Measurements from ENCODE around the gene RGPD4.
A peak's percentile ranks its signal among the peaks of the same experiment; 100 is the strongest.
"Not testable (repeated sequence)": the region's sequence is repeated elsewhere in the genome, so short reads cannot be mapped to it uniquely, and the experiment has no call there.

RGPD4 gene

GRCh38 chr2:107916696-107917370, 90.1 kb downstream of the RGPD4 start:
- H3K36me3 ChIP-seq (ENCODE audit: control insufficient read depth in 4 of 4, insufficient read depth in 4 of 4, low read length in 3 of 4); H3K27ac ChIP-seq (ENCODE audit: insufficient read depth in 1 of 2, low read depth in 1 of 2, low read length in 2 of 2, poor library complexity in 1 of 2, severe bottlenecking in 2 of 2); CTCF ChIA-PET; H3K9me3 ChIP-seq (ENCODE audit: control extremely low read depth in 1 of 5, control insufficient read depth in 4 of 5, insufficient read depth in 2 of 5, low read depth in 1 of 5, low read length in 4 of 5); H3K27me3 ChIP-seq (replicated peaks in 2 of 5; ENCODE audit: control insufficient read depth in 4 of 5, insufficient read depth in 5 of 5, low read length in 4 of 5); H3K4me3 ChIP-seq (ENCODE audit: control insufficient read depth in 1 of 7, extremely low read depth in 1 of 7, insufficient read depth in 4 of 7, low read depth in 2 of 7, low read length in 6 of 7); POLR2A ChIA-PET; DNase-seq; H3K4me1 ChIP-seq (ENCODE audit: control extremely low read depth in 1 of 4, control insufficient read depth in 4 of 4, insufficient read depth in 4 of 4, low read length in 3 of 4): not testable (repeated sequence)
- no CpG with 5 or more reads among the region's 1 CpG for WGBS (ENCODE audit: insufficient coverage)

GRCh38 chr2:107927034-107927534, 100.4 kb downstream of the RGPD4 start:
- no peak for DNase-seq
- WGBS (ENCODE audit: insufficient coverage) = 83% methylated on average over 2 of the region's 3 CpGs
- ChIA-PET CTCF (interaction anchor here (1.6 kb wide), 1 partner anchor 9 kb away, joined by 6 read pairs; no protein-coding TSS in a partner anchor), POLR2A (no interaction called here)
- H3K27ac ChIP-seq (ENCODE audit: insufficient read depth in 1 of 2, low read depth in 1 of 2, low read length in 2 of 2, poor library complexity in 1 of 2, severe bottlenecking in 2 of 2) = no peak overlapping the region
- H3K36me3 ChIP-seq (ENCODE audit: control insufficient read depth in 4 of 4, insufficient read depth in 4 of 4, low read length in 3 of 4) = no peaks in the 10 kb centered on the region
- peaks cover 0 to 3% (median 0%) of the 10 kb centered on the region in 5 experiments for H3K27me3 ChIP-seq (replicated peaks in 2 of 5; ENCODE audit: control insufficient read depth in 4 of 5, insufficient read depth in 5 of 5, low read length in 4 of 5)
- no peaks in the 10 kb centered on the region for H3K9me3 ChIP-seq (ENCODE audit: control extremely low read depth in 1 of 5, control insufficient read depth in 4 of 5, insufficient read depth in 2 of 5, low read depth in 1 of 5, low read length in 4 of 5)
- no peaks in the 10 kb centered on the region for H3K4me1 ChIP-seq (ENCODE audit: control extremely low read depth in 1 of 4, control insufficient read depth in 4 of 4, insufficient read depth in 4 of 4, low read length in 3 of 4)
- no peak overlapping the region for H3K4me3 ChIP-seq (ENCODE audit: control insufficient read depth in 1 of 7, extremely low read depth in 1 of 7, insufficient read depth in 4 of 7, low read depth in 2 of 7, low read length in 6 of 7)

DNA sequence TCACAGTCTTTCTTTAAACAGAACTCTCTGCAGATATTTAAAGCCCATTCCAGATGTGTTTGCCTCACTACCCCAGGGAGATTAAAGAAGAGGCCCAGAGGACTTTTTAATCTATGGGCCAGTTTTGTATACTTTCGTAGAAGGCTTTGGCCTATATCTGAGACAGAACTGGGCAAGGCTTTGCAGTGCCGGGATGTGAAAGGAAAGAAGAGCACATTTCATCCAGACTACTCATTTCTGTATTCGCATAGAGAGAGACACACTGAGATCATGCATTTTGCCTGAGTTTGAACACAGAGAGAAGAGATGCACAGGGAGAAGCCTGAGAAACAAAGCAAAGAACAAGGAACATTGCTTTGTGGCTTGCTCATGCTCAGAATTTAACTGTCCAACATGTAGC, 104.7 kb downstream of the RGPD4 start:
- ChIA-PET CTCF (no interaction called here), POLR2A (no interaction called here)
- H3K4me1 ChIP-seq (ENCODE audit: control extremely low read depth in 1 of 4, control insufficient read depth in 4 of 4, insufficient read depth in 4 of 4, low read length in 3 of 4) = no peaks in the 10 kb centered on the region
- H3K27ac ChIP-seq (ENCODE audit: insufficient read depth in 1 of 2, low read depth in 1 of 2, low read length in 2 of 2, poor library complexity in 1 of 2, severe bottlenecking in 2 of 2) = no peak overlapping the region
- no peaks in the 10 kb centered on the region for H3K9me3 ChIP-seq (ENCODE audit: control extremely low read depth in 1 of 5, control insufficient read depth in 4 of 5, insufficient read depth in 2 of 5, low read depth in 1 of 5, low read length in 4 of 5)
- no peak overlapping the region for H3K4me3 ChIP-seq (ENCODE audit: control insufficient read depth in 1 of 7, extremely low read depth in 1 of 7, insufficient read depth in 4 of 7, low read depth in 2 of 7, low read length in 6 of 7)
- no peaks in the 10 kb centered on the region for H3K27me3 ChIP-seq (replicated peaks in 2 of 5; ENCODE audit: control insufficient read depth in 4 of 5, insufficient read depth in 5 of 5, low read length in 4 of 5)
- no peak for DNase-seq
- WGBS (ENCODE audit: insufficient coverage) = 100% methylated on average over 2 of the region's 3 CpGs
- no peaks in the 10 kb centered on the region for H3K36me3 ChIP-seq (ENCODE audit: control insufficient read depth in 4 of 4, insufficient read depth in 4 of 4, low read length in 3 of 4)

DNA sequence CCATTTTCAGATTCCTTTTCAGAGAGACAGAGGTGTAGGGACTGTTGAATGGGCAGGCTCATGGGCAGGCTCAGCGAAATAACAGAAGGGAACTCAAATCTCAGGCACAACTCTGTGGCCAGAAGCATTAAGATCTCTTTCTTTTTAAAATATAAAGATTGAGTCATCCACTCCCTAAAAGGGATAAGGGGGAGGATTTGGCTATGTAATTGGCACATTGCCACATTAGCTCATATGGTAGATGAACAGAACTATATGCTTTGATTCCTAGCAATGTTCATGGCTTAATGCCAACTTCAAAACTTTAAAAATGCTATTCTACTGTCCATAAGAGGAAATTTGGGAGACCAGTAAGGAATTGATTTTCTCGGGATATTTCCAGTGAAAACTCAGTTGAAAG, 105.8 kb downstream of the RGPD4 start:
- Histone ChIP-seq H3K4me3 (ENCODE audit: control insufficient read depth in 1 of 7, extremely low read depth in 1 of 7, insufficient read depth in 4 of 7, low read depth in 2 of 7, low read length in 6 of 7) (no peak overlapping the region), H3K36me3 (ENCODE audit: control insufficient read depth in 4 of 4, insufficient read depth in 4 of 4, low read length in 3 of 4) (no peaks in the 10 kb centered on the region), H3K27ac (ENCODE audit: insufficient read depth in 1 of 2, low read depth in 1 of 2, low read length in 2 of 2, poor library complexity in 1 of 2, severe bottlenecking in 2 of 2) (no peak overlapping the region), H3K4me1 (ENCODE audit: control extremely low read depth in 1 of 4, control insufficient read depth in 4 of 4, insufficient read depth in 4 of 4, low read length in 3 of 4) (no peaks in the 10 kb centered on the region), H3K9me3 (ENCODE audit: control extremely low read depth in 1 of 5, control insufficient read depth in 4 of 5, insufficient read depth in 2 of 5, low read depth in 1 of 5, low read length in 4 of 5) (no peaks in the 10 kb centered on the region), H3K27me3 (replicated peaks in 2 of 5; ENCODE audit: control insufficient read depth in 4 of 5, insufficient read depth in 5 of 5, low read length in 4 of 5) (no peaks in the 10 kb centered on the region)
- WGBS (ENCODE audit: insufficient coverage) = no CpG with 5 or more reads among the region's 2 CpGs
- CTCF ChIA-PET = no interaction called here
- DNase-seq = peak in 1 of 3 donors; percentile 6
- POLR2A ChIA-PET = no interaction called here

GRCh38 chr2:107932979-107933378, 106.3 kb downstream of the RGPD4 start:
- peak in 2 of 3 donors; percentile 32 to 34 for DNase-seq
- POLR2A ChIA-PET = no interaction called here
- Histone ChIP-seq H3K27me3 (replicated peaks in 2 of 5; ENCODE audit: control insufficient read depth in 4 of 5, insufficient read depth in 5 of 5, low read length in 4 of 5) (no peaks in the 10 kb centered on the region), H3K4me1 (ENCODE audit: control extremely low read depth in 1 of 4, control insufficient read depth in 4 of 4, insufficient read depth in 4 of 4, low read length in 3 of 4) (no peaks in the 10 kb centered on the region), H3K9me3 (ENCODE audit: control extremely low read depth in 1 of 5, control insufficient read depth in 4 of 5, insufficient read depth in 2 of 5, low read depth in 1 of 5, low read length in 4 of 5) (no peaks in the 10 kb centered on the region), H3K36me3 (ENCODE audit: control insufficient read depth in 4 of 4, insufficient read depth in 4 of 4, low read length in 3 of 4) (no peaks in the 10 kb centered on the region), H3K4me3 (ENCODE audit: control insufficient read depth in 1 of 7, extremely low read depth in 1 of 7, insufficient read depth in 4 of 7, low read depth in 2 of 7, low read length in 6 of 7) (no peak overlapping the region), H3K27ac (ENCODE audit: insufficient read depth in 1 of 2, low read depth in 1 of 2, low read length in 2 of 2, poor library complexity in 1 of 2, severe bottlenecking in 2 of 2) (no peak overlapping the region)
- CTCF ChIA-PET = no interaction called here
- WGBS (ENCODE audit: insufficient coverage) = 80% methylated on average over 1 of the region's 3 CpGs

DNA sequence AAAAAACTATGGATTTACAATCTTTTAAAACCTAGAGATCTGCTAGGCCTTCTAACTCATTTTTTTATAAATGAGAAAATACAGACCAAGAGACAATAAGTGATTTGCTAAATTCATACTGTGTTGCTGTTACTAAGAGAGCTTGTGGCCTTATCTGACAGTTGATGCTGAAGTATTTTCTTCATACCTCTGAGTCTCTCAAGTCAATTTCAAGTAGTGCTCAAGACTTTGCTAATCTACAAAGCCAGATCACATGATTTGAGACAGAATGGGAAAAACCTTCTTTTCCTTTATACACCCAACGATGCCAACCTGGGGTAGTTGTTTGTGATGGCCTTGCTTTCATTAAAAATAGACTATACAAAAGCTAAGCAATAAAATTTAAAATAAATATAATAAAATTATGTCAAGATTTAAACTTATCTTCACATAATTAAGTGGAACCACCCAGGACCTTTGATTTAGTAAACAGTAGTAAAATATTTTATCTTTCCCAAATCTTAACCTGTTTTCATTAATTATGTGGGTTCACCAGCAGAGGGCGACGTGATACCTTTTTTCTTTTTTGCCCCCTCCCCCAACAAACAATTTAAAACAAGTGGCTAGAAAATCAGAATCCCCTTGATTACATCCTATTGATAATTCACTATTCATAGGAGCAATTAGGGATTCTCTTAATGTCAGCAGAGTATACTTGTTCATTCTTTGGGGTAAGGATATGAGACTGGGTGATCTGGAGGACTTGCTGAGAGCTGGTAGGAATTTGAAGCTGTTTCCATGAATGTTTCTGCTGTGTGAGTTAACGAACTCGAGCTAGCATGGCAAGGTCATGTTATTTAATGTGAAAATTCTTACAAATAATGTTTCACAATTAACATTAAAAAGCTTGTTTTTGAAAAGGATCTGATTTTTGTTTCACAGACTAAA, 110.0 kb downstream of the RGPD4 start:
- ChIA-PET CTCF (interaction anchor here (0.7 to 2.2 kb wide), 7 partner anchors 10 to 1298 kb away, joined by 3 to 6 read pairs (median 3); no protein-coding TSS in a partner anchor), POLR2A (no interaction called here)
- no peaks in the 10 kb centered on the region for H3K9me3 ChIP-seq (ENCODE audit: control extremely low read depth in 1 of 5, control insufficient read depth in 4 of 5, insufficient read depth in 2 of 5, low read depth in 1 of 5, low read length in 4 of 5)
- no peaks in the 10 kb centered on the region for H3K27me3 ChIP-seq (replicated peaks in 2 of 5; ENCODE audit: control insufficient read depth in 4 of 5, insufficient read depth in 5 of 5, low read length in 4 of 5)
- no peak overlapping the region for H3K4me3 ChIP-seq (ENCODE audit: control insufficient read depth in 1 of 7, extremely low read depth in 1 of 7, insufficient read depth in 4 of 7, low read depth in 2 of 7, low read length in 6 of 7)
- WGBS (ENCODE audit: insufficient coverage) = 0% methylated on average over 2 of the region's 5 CpGs
- H3K27ac ChIP-seq (ENCODE audit: insufficient read depth in 1 of 2, low read depth in 1 of 2, low read length in 2 of 2, poor library complexity in 1 of 2, severe bottlenecking in 2 of 2) = no peak overlapping the region
- no peaks in the 10 kb centered on the region for H3K4me1 ChIP-seq (ENCODE audit: control extremely low read depth in 1 of 4, control insufficient read depth in 4 of 4, insufficient read depth in 4 of 4, low read length in 3 of 4)
- no peaks in the 10 kb centered on the region for H3K36me3 ChIP-seq (ENCODE audit: control insufficient read depth in 4 of 4, insufficient read depth in 4 of 4, low read length in 3 of 4)
- peak in 2 of 3 donors; percentile 27 to 45 for DNase-seq
